CD14-positive monocyte (primary cell): Measurements from ENCODE around the gene PADI1. TPM values are rescaled to one million over a fixed set of nuclear protein-coding genes. Genes with fewer than 3 reads are reported as not detected.

Experiments
- DNase-seq, 3 donors: peaks; one replicate each; pipeline ENCODE4 v3.0.0-alpha.2; 2011 to 2022
- H2AFZ ChIP-seq: 2 replicates; pipeline ENCODE4 v1.6.0; 2012; ENCODE audit warnings: mild to moderate bottlenecking, low read depth, low read length, inconsistent platforms; ENCODE audit not compliant: insufficient read depth, poor library complexity, severe bottlenecking
- H3K27ac ChIP-seq, 2 donors: 1 replicate in 1 of 2; 2 replicates in 1 of 2; pipeline ENCODE4 v1.5.1; 2012 to 2013; ENCODE audit warnings: low read length in 2 of 2, control low read depth in 1 of 2, inconsistent platforms in 1 of 2, low read depth in 1 of 2, mild to moderate bottlenecking in 1 of 2
- H3K27me3 ChIP-seq, 2 donors: one replicate each; pipeline versions ENCODE4 v1.6.0 to v1.6.1; 2011 to 2013; ENCODE audit warnings: low read length in 2 of 2; ENCODE audit not compliant: control insufficient read depth in 2 of 2, insufficient read depth in 2 of 2
- H3K36me3 ChIP-seq, 2 donors: replicated peaks in 1 of 2; 1 replicate in 1 of 2; 2 replicates in 1 of 2; pipeline versions ENCODE4 v1.5.1 to v1.6.1; 2012 to 2013; ENCODE audit warnings: low read length in 2 of 2, control low read depth in 1 of 2, inconsistent platforms in 1 of 2, mild to moderate bottlenecking in 1 of 2; ENCODE audit not compliant: insufficient read depth in 2 of 2, control insufficient read depth in 1 of 2
- H3K4me1 ChIP-seq, 2 donors: 1 replicate in 1 of 2; 2 replicates in 1 of 2; pipeline versions ENCODE4 v1.5.1 to v1.6.1; 2012 to 2013; ENCODE audit warnings: low read length in 2 of 2, control low read depth in 1 of 2, inconsistent platforms in 1 of 2, mild to moderate bottlenecking in 1 of 2, moderate library complexity in 1 of 2; ENCODE audit not compliant: insufficient read depth in 2 of 2, control insufficient read depth in 1 of 2
- H3K4me2 ChIP-seq: replicated peaks from 2 replicates; pipeline ENCODE3; 2012; ENCODE audit warnings: low read length, moderate library complexity, mild to moderate bottlenecking; ENCODE audit not compliant: poor library complexity, severe bottlenecking; ENCODE audit errors: extremely low read depth
- H3K4me3 ChIP-seq, 3 experiments: fragments of 200-600 bp in 1 of 3; sonication (generic) in 1 of 3; replicated peaks in 1 of 3; 1 replicate in 2 of 3; 2 replicates in 1 of 3; pipeline ENCODE4 v1.5.1; 2011 to 2013; ENCODE audit warnings: low read length in 3 of 3, mild to moderate bottlenecking in 3 of 3, control low read depth in 2 of 3, low read depth in 2 of 3, inconsistent platforms in 1 of 3, moderate library complexity in 1 of 3
- H3K79me2 ChIP-seq: 2 replicates; pipeline ENCODE4 v1.6.0; 2012; ENCODE audit warnings: mild to moderate bottlenecking, control low read depth, inconsistent platforms, low read length, moderate library complexity; ENCODE audit not compliant: insufficient read depth
- H3K9ac ChIP-seq: 2 replicates; pipeline ENCODE4 v1.6.0; 2017; ENCODE audit warnings: low read length, mild to moderate bottlenecking; ENCODE audit not compliant: insufficient read depth, poor library complexity, severe bottlenecking
- H3K9me3 ChIP-seq, 2 donors: replicated peaks in 1 of 2; 1 replicate in 1 of 2; 2 replicates in 1 of 2; pipeline versions ENCODE4 v1.5.1 to v1.6.1; 2012 to 2013; ENCODE audit warnings: low read length in 2 of 2, control low read depth in 1 of 2; ENCODE audit not compliant: control insufficient read depth in 1 of 2, insufficient read depth in 1 of 2
- H4K20me1 ChIP-seq: 2 replicates; pipeline ENCODE4 v1.6.0; 2012; ENCODE audit warnings: mild to moderate bottlenecking, low read length, control low read depth, moderate library complexity; ENCODE audit not compliant: insufficient read depth
- H3K27ac Mint-ChIP-seq, 7 donors: one replicate each; pipeline ENCODE4 v1.8.0; 2020; ENCODE audit warnings: mild to moderate bottlenecking in 7 of 7, mixed read lengths in 7 of 7, moderate library complexity in 6 of 7, inconsistent platforms in 2 of 7
- H3K27me3 Mint-ChIP-seq, 3 donors: one replicate each; pipeline ENCODE4 v1.8.0; 2021 to 2022; ENCODE audit warnings: low read depth in 3 of 3, mild to moderate bottlenecking in 3 of 3, mixed read lengths in 3 of 3, moderate library complexity in 3 of 3, inconsistent platforms in 1 of 3
- H3K36me3 Mint-ChIP-seq, 2 donors: one replicate each; pipeline ENCODE4 v1.8.0; 2020; ENCODE audit warnings: mixed read lengths in 2 of 2, inconsistent platforms in 1 of 2, mild to moderate bottlenecking in 1 of 2
- H3K4me1 Mint-ChIP-seq: one replicate; pipeline ENCODE4 v1.8.0; 2020; ENCODE audit warnings: mild to moderate bottlenecking, mixed read lengths
- H3K4me3 Mint-ChIP-seq, 2 donors: one replicate each; pipeline ENCODE4 v1.8.0; 2020; ENCODE audit warnings: mild to moderate bottlenecking in 2 of 2, mixed read lengths in 2 of 2, moderate library complexity in 1 of 2
- H3K9me3 Mint-ChIP-seq, 7 donors: one replicate each; pipeline ENCODE4 v1.8.0; 2020 to 2022; ENCODE audit warnings: mixed read lengths in 7 of 7, mild to moderate bottlenecking in 6 of 7, moderate library complexity in 6 of 7, inconsistent platforms in 2 of 7
- CTCF ChIP-seq: fragments of 200-600 bp; IDR thresholded peaks from one replicate; pipeline ENCODE4 v1.8.0; 2022; ENCODE audit warnings: antibody characterized with exemption, mild to moderate bottlenecking
- WGBS: methylation state at CpG from one replicate; pipeline ENCODE4 v1.1.5; 2013; ENCODE audit warnings: missing lambda C conversion rate; ENCODE audit not compliant: insufficient coverage; 5-methylcytosine and 5-hydroxymethylcytosine counted together
- intact Hi-C, 2 donors: fragments of 100-400 bp; cut with micrococcal nuclease; formaldehyde crosslinking; loops; one replicate each; pipeline versions ENCODE4 v1.15.0 to v1.15.1; 2023
- polyA plus RNA-seq, 3 donors: library from polyadenylated mRNA; depleted of rRNA in 1 of 3; unstranded in 2 of 3; stranded (reverse) in 1 of 3; fragments of 300-500 nt in 2 of 3; fragments of >200 nt in 1 of 3; fragmentation: Illumina TruSeq in 2 of 3; gene quantifications; 1 replicate in 2 of 3; 2 replicates in 1 of 3; pipeline ENCODE4 v1.2.3, GENCODE V29; 2012 to 2021

Gene PADI1
- polyA plus RNA-seq, 3 donors, result not detected

DNA sequence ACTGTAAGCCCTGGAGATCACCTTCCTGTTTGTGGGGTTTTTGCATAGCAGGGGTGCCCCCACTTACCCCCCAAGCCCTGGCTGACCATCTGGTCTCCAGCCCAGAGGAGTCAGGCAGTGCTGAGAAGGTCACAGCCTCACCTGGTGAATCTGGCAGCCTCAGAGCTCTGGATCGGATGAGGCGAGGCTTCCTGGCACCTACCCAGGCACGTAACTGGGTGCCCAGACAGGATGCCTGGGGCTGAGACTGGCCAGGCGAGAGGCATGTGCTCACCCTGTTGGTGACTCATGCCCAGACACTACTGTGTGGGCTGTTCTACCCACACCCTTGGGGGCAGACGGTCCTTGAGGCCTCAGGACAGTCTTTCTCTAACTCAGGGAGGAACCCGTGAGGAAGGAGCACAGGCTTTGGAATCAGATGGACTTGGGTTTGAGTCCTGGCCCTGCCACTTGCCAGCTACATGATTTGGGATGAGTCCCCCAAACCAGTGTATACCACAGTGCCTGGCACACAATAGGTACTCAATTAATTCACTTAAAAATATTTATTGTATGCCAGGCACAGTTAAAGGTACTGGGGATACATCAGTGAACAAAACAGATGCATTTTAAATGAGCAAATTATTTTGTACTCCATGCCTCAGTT, 28.9 kb downstream of the PADI1 start:
- H3K9me3 ChIP-seq, result no peaks in the 10 kb centered on the region

DNA sequence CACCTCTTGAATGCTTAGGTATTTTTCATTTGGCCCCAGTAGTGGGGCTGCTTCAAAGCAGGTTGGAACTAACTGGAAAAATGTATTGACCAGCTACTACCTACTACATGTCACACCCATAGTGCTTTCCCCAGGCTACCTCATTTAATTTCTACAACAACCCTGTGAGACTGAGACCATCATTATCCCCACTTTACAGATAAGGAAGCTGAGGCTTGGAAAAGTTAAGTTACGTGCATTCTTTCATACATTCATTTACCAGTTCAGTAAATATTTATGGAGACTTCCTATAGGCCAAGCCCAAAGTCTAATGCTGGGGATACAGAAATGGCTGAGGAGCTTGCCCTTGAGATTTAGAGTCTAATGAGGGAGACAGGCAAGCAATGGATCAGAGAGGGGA, 29.5 kb downstream of the PADI1 start:
- Mint-ChIP-seq H3K4me1 (peaks cover 22% of the 10 kb centered on the region), H3K27me3 (no peaks in the 10 kb centered on the region), H3K27ac (peak overlapping the region in 1 of 7 donors; percentile 31), H3K36me3 (no peaks in the 10 kb centered on the region), H3K9me3 (peaks cover 0 to 3% (median 0%) of the 10 kb centered on the region in 7 donors), H3K4me3 (no peak overlapping the region)
- no peak for DNase-seq
- TF ChIP-seq CTCF, result no peak
- H3K36me3 ChIP-seq, result no peaks in the 10 kb centered on the region
- H4K20me1 ChIP-seq, result no peaks in the 10 kb centered on the region
- no peak overlapping the region for H3K9ac ChIP-seq
- H3K79me2 ChIP-seq, result no peaks in the 10 kb centered on the region
- H3K4me1 ChIP-seq, result peaks cover 12 to 18% of the 10 kb centered on the region in 2 donors
- no peaks in the 10 kb centered on the region for H3K9me3 ChIP-seq
- H3K27ac ChIP-seq, result no peak overlapping the region
- no peak overlapping the region for H2AFZ ChIP-seq
- H3K4me3 ChIP-seq, result no peak overlapping the region
- no CpG with 5 or more reads among the region's 1 CpG for WGBS
- H3K27me3 ChIP-seq, result no peaks in the 10 kb centered on the region
- intact Hi-C loops, result no loop called here
- no peak overlapping the region for H3K4me2 ChIP-seq

More for the DNA sequence above, 28.9 kb downstream of the PADI1 start:
- H2AFZ ChIP-seq, result peak overlapping the region; percentile 4
- H3K27ac ChIP-seq, result no peak overlapping the region
- H3K9me3 Mint-ChIP-seq, result peaks cover 0 to 3% (median 0%) of the 10 kb centered on the region in 7 donors
- peak; percentile 63 to 78 (median 77) for DNase-seq
- TF ChIP-seq CTCF, result no peak
- H3K79me2 ChIP-seq, result no peaks in the 10 kb centered on the region
- 7% methylated on average over 5 of the region's 6 CpGs for WGBS
- H3K4me3 ChIP-seq, result no peak overlapping the region
- H3K27me3 ChIP-seq, result no peaks in the 10 kb centered on the region
- H3K4me1 Mint-ChIP-seq, result peaks cover 21% of the 10 kb centered on the region
- H4K20me1 ChIP-seq, result no peaks in the 10 kb centered on the region
- no peaks in the 10 kb centered on the region for H3K27me3 Mint-ChIP-seq
- no peaks in the 10 kb centered on the region for H3K36me3 ChIP-seq
- no peak overlapping the region for H3K4me2 ChIP-seq
- H3K36me3 Mint-ChIP-seq, result no peaks in the 10 kb centered on the region
- intact Hi-C loops, result no loop called here
- no peak overlapping the region for H3K4me3 Mint-ChIP-seq
- no peak overlapping the region for H3K9ac ChIP-seq
- peak overlapping the region in 2 of 7 donors; percentile 26 to 49 for H3K27ac Mint-ChIP-seq
- peaks cover 12 to 16% of the 10 kb centered on the region in 2 donors for H3K4me1 ChIP-seq
